RWPE2 (cell line): ENCODE measurements around the gene UNC5A.
A peak's percentile ranks its signal among the peaks of the same experiment; 100 is the strongest.

Experiments
- ATAC-seq: fragments of 200-7000 bp; cut with Tn5 transposase; 3 replicates; pipeline ENCODE4 v1.9.1; 2021; ENCODE audit warnings: low read depth
- DNase-seq: peaks from one replicate; pipeline ENCODE4 v3.0.0-alpha.2; 2020; ENCODE audit warnings: low spot score
- H3K27ac ChIP-seq: fragments of 450-650 bp; 2 replicates; pipeline ENCODE4 v1.5.1; 2017; ENCODE audit warnings: mild to moderate bottlenecking; ENCODE audit not compliant: poor library complexity, severe bottlenecking
- H3K27me3 ChIP-seq: fragments of 250-450 bp; sonication (Bioruptor Pico); 2 replicates; pipeline ENCODE4 v1.5.1; 2021; ENCODE audit warnings: mild to moderate bottlenecking, moderate library complexity; ENCODE audit not compliant: insufficient read depth, poor library complexity, severe bottlenecking
- H3K36me3 ChIP-seq: fragments of 250-450 bp; sonication (Bioruptor Pico); 2 replicates; pipeline ENCODE4 v1.5.1; 2020; ENCODE audit warnings: low read depth, mild to moderate bottlenecking, moderate library complexity
- H3K4me1 ChIP-seq: fragments of 250-450 bp; sonication (Bioruptor Pico); 2 replicates; pipeline ENCODE4 v1.5.1; 2021; ENCODE audit warnings: mild to moderate bottlenecking, moderate library complexity; ENCODE audit not compliant: insufficient read depth, poor library complexity, severe bottlenecking
- H3K4me3 ChIP-seq: fragments of 250-450 bp; sonication (Bioruptor Pico); 2 replicates; pipeline ENCODE4 v1.5.1; 2021; ENCODE audit warnings: mild to moderate bottlenecking, moderate library complexity; ENCODE audit not compliant: severe bottlenecking
- H3K9me3 ChIP-seq: fragments of 250-450 bp; sonication (Bioruptor Pico); 2 replicates; pipeline ENCODE4 v1.5.1; 2021; ENCODE audit warnings: mild to moderate bottlenecking, moderate library complexity; ENCODE audit not compliant: severe bottlenecking
- TF ChIP-seq, protein P1 (sequence below): fragments of 450-650 bp; IDR thresholded peaks from one replicate; pipeline ENCODE4 v1.5.1; 2017; ENCODE audit warnings: mild to moderate bottlenecking, moderate library complexity; ENCODE audit not compliant: poor library complexity, severe bottlenecking

UNC5A gene

GRCh38 chr5:176861276-176861675, 50.9 kb downstream of the UNC5A start:
- Histone ChIP-seq H3K27me3 (peaks cover 70% of the 10 kb centered on the region), H3K9me3 (no peaks in the 10 kb centered on the region), H3K4me3 (no peak overlapping the region), H3K27ac (no peak overlapping the region), H3K36me3 (no peaks in the 10 kb centered on the region), H3K4me1 (no peaks in the 10 kb centered on the region)
- ATAC-seq, result no peak
- DNase-seq, result no peak
- TF ChIP-seq, protein P1, sequence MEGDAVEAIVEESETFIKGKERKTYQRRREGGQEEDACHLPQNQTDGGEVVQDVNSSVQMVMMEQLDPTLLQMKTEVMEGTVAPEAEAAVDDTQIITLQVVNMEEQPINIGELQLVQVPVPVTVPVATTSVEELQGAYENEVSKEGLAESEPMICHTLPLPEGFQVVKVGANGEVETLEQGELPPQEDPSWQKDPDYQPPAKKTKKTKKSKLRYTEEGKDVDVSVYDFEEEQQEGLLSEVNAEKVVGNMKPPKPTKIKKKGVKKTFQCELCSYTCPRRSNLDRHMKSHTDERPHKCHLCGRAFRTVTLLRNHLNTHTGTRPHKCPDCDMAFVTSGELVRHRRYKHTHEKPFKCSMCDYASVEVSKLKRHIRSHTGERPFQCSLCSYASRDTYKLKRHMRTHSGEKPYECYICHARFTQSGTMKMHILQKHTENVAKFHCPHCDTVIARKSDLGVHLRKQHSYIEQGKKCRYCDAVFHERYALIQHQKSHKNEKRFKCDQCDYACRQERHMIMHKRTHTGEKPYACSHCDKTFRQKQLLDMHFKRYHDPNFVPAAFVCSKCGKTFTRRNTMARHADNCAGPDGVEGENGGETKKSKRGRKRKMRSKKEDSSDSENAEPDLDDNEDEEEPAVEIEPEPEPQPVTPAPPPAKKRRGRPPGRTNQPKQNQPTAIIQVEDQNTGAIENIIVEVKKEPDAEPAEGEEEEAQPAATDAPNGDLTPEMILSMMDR, result no peak

- no peak overlapping the region for H3K27ac ChIP-seq
- H3K4me3 ChIP-seq, result no peak overlapping the region
- no peak for DNase-seq
- H3K36me3 ChIP-seq, result no peaks in the 10 kb centered on the region
- no peaks in the 10 kb centered on the region for H3K4me1 ChIP-seq
- H3K27me3 ChIP-seq, result peaks cover 72% of the 10 kb centered on the region
- ATAC-seq, result peak; percentile 37; the same call in 2 of the 3 replicates
- no peaks in the 10 kb centered on the region for H3K9me3 ChIP-seq
- TF ChIP-seq, protein P1, result no peak
Observed at GRCh38 chr5:176862330-176862995, 52.1 kb downstream of the UNC5A start.

DNA sequence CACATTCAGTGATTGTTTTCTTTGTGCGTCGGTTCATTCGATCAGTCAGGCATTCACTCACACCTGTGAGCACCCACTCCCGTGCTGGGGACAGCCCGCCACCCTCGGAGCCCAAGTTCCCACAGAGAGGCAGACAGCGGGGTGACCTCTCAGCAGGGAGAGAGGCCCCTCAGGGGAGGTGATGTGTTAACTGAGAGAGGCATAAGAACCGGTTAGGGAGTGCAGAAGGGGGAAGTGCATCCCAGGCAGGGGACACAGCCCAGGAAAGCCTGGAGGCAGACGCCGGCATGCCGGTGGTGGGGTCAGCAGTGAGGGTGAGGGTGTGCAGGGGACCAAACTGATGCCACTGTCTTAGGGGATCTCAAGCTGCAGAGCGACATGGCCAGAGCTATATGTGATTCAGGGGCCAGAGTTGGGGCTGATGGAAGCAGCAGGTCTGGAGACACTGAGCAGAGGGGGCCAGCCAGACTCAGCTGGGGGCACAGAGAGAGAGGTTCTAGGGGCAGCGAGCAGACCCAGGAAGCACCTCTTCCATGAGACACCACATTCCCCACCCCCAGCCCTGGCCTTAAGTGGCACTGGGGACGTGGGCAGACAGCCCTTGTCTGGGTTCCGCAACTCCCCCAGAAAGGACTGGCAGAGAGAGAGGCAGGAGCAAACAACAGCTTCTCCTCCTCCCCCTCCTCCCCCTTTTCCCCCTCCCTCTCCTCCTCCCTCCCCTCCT, 52.8 kb downstream of the UNC5A start:
- Histone ChIP-seq H3K4me3 (no peak overlapping the region), H3K27me3 (peaks cover 67% of the 10 kb centered on the region)
- ATAC-seq, result peak; percentile 24; the same call in 2 of the 3 replicates

DNA sequence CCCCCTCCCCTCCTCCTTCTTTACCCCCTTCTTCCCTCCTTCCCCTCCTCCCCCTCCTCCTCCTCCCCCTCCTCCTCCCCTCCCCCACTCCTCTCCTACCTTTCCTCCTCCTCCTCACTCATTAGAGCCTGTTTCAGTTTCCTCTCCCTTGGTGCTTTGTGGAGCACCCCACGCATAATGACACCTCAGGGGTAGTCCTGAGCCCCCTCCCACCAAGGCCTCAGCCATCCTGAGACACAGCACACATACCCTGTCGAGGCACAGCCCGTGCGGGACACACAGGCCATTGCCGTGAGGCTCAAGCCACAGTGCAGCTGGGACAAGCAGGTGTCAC, 53.4 kb downstream of the UNC5A start:
- ATAC-seq, result no peak
- Histone ChIP-seq H3K9me3 (no peaks in the 10 kb centered on the region), H3K4me1 (no peaks in the 10 kb centered on the region), H3K27ac (no peak overlapping the region), H3K36me3 (no peaks in the 10 kb centered on the region), H3K4me3 (no peak overlapping the region), H3K27me3 (peaks cover 65% of the 10 kb centered on the region)
- DNase-seq, result no peak
- TF ChIP-seq, protein P1, result no peak

More for the DNA sequence above, 52.8 kb downstream of the UNC5A start:
- Histone ChIP-seq H3K4me1 (no peaks in the 10 kb centered on the region), H3K9me3 (no peaks in the 10 kb centered on the region), H3K36me3 (no peaks in the 10 kb centered on the region), H3K27ac (no peak overlapping the region)
- TF ChIP-seq, protein P1, result no peak
- no peak for DNase-seq

DNA sequence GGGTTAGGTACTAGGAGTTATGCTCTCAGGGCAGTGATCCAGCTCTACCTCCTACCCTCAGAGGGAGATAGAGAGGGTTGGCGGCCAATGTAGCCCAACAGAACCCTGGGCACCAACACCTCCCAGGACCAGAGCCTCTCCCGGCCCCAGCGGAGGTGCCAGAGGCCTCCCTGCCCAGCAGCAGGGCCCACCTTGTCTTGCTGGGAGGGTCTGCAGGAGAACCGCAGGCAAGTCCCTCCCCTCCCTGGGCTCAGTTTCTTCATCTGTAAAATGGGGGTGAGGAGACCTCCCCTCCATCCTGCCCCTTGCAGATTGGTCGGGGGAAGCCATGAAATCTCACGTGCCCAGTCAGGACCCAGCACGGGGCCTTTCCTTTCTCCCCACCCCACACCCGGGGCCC, 54.4 kb downstream of the UNC5A start:
- no peak overlapping the region for H3K4me3 ChIP-seq
- ATAC-seq (no peak), DNase-seq (no peak)
- no peaks in the 10 kb centered on the region for H3K36me3 ChIP-seq
- no peak overlapping the region for H3K27ac ChIP-seq
- TF ChIP-seq, protein P1, result no peak
- no peaks in the 10 kb centered on the region for H3K4me1 ChIP-seq
- H3K27me3 ChIP-seq, result peaks cover 65% of the 10 kb centered on the region
- H3K9me3 ChIP-seq, result no peaks in the 10 kb centered on the region
